PC-3 (cell line): ENCODE results near the gene SHE. TPM values are rescaled to one million over a fixed set of nuclear protein-coding genes. Genes with fewer than 3 reads are reported as not detected.

Experiments used
- ATAC-seq: fragments of 200-7000 bp; cut with Tn5 transposase; 2 replicates; pipeline ENCODE4 v1.9.1; 2020; ENCODE audit warnings: mild to moderate bottlenecking, moderate library complexity
- BruUV-seq: library from RNA; stranded (reverse); fragments of 400-500 nt; replicated peaks from 2 replicates; lab custom pipeline; 2021; lab: Mats Ljungman, UMichigan
- CTCF ChIA-PET: fragments of 300-600 bp; sonication (Branson Sonifier 250); formaldehyde crosslinking; loops from one replicate; lab custom pipeline; 2022; ENCODE audit warnings: antibody characterized with exemption; lab: Charles Lee
- POLR2A ChIA-PET: fragments of 300-600 bp; sonication (Branson Sonifier 250); formaldehyde crosslinking; loops from one replicate; lab custom pipeline; 2022; ENCODE audit warnings: antibody characterized with exemption; ENCODE audit not compliant: unreplicated experiment; lab: Charles Lee
- DNase-seq: peaks from one replicate; pipeline ENCODE4 v3.0.0-alpha.2; 2015
- H2AFZ ChIP-seq: fragments of 300-600 bp; sonication (generic); 2 replicates; pipeline ENCODE4 v1.6.0; 2016; ENCODE audit warnings: antibody characterized with exemption, low read length
- H3F3A ChIP-seq: fragments of 300-600 bp; sonication (generic); one replicate; pipeline ENCODE4 v1.6.0; 2017; ENCODE audit warnings: antibody characterized with exemption, low read length, control low read depth, mild to moderate bottlenecking; ENCODE audit not compliant: unreplicated experiment
- H3K27ac ChIP-seq: fragments of 300-600 bp; sonication (generic); 2 replicates; pipeline ENCODE4 v1.5.1; 2016; ENCODE audit warnings: mild to moderate bottlenecking, low read length
- H3K27me3 ChIP-seq: fragments of 300-600 bp; sonication (generic); 2 replicates; pipeline ENCODE4 v1.6.1; 2016; ENCODE audit warnings: low read length, mixed read lengths
- H3K36me3 ChIP-seq: fragments of 300-600 bp; sonication (generic); 2 replicates; pipeline ENCODE4 v1.6.1; 2016; ENCODE audit warnings: low read depth, mixed run types, low read length, mixed read lengths
- H3K4me1 ChIP-seq: fragments of 300-600 bp; sonication (generic); 2 replicates; pipeline ENCODE4 v1.5.1; 2016; ENCODE audit warnings: low read length; ENCODE audit not compliant: insufficient read depth
- H3K4me2 ChIP-seq: fragments of 300-600 bp; sonication (generic); 2 replicates; pipeline ENCODE4 v1.6.0; 2016; ENCODE audit warnings: low read length
- H3K4me3 ChIP-seq: fragments of 300-600 bp; sonication (generic); 2 replicates; pipeline ENCODE4 v1.5.1; 2016; ENCODE audit warnings: mild to moderate bottlenecking, low read length, mixed read lengths
- H3K79me2 ChIP-seq: fragments of 300-600 bp; sonication (generic); 2 replicates; pipeline ENCODE4 v1.6.1; 2017; ENCODE audit warnings: low read length, mixed read lengths
- H3K9ac ChIP-seq: fragments of 300-600 bp; sonication (generic); 2 replicates; pipeline ENCODE4 v1.6.0; 2016; ENCODE audit warnings: mild to moderate bottlenecking, low read length
- H3K9me2 ChIP-seq: fragments of 300-600 bp; sonication (generic); replicated peaks from 2 replicates; pipeline ENCODE4 v1.6.1; 2016; ENCODE audit warnings: mixed run types, low read length, mixed read lengths
- H3K9me3 ChIP-seq: fragments of 300-600 bp; sonication (generic); 2 replicates; pipeline ENCODE4 v1.6.1; 2016; ENCODE audit warnings: low read length, mixed read lengths
- H4K20me1 ChIP-seq: fragments of 300-600 bp; sonication (generic); 2 replicates; pipeline ENCODE4 v1.6.1; 2016; ENCODE audit warnings: low read length, mixed read lengths
- CTCF ChIP-seq: fragments of 300-600 bp; sonication (generic); conservative IDR thresholded peaks from 2 replicates; pipeline ENCODE4 v1.5.1; 2017; ENCODE audit warnings: antibody characterized with exemption, low read depth, mild to moderate bottlenecking, low read length
- EZH2 ChIP-seq: fragments of 300-600 bp; sonication (generic); IDR thresholded peaks from one replicate; pipeline ENCODE4 v1.6.1; 2017; ENCODE audit warnings: antibody characterized with exemption, mild to moderate bottlenecking, low read length; ENCODE audit not compliant: unreplicated experiment
- EZH2phosphoT487 ChIP-seq: fragments of 300-600 bp; sonication (generic); IDR thresholded peaks from 2 replicates; pipeline ENCODE4 v1.6.1; 2018; ENCODE audit warnings: mild to moderate bottlenecking, antibody characterized with exemption, low read length, borderline replicate concordance
- intact Hi-C: fragments of 100-400 bp; cut with micrococcal nuclease; formaldehyde crosslinking; loops from 2 replicates; pipeline ENCODE4 v1.9.0; 2023
- total RNA-seq: library from RNA; depleted of rRNA; stranded (reverse); fragments of >200 nt; gene quantifications from 2 replicates; pipeline ENCODE4 v1.2.3, GENCODE V29; 2014

SHE gene
- total RNA-seq, 1 experiment from 2014 or later, result not detected

- POLR2A ChIA-PET, result no interaction called here
- Histone ChIP-seq H3K4me3 (no peak overlapping the region), H3K4me1 (no peaks in the 10 kb centered on the region), H3K9ac (no peak overlapping the region), H2AFZ (no peak overlapping the region), H4K20me1 (0 out of 2 replicates have a peak, but pooled peaks cover 4% of the 10 kb centered on the region), H3K36me3 (peaks cover 37% of the 10 kb centered on the region), H3K9me3 (no peaks in the 10 kb centered on the region), H3K27ac (no peak overlapping the region), H3F3A (no peaks in the 10 kb centered on the region), H3K9me2 (no peaks in the 10 kb centered on the region), H3K27me3 (no peaks in the 10 kb centered on the region), H3K4me2 (no peak overlapping the region), H3K79me2 (no peaks in the 10 kb centered on the region)
- TF ChIP-seq EZH2phosphoT487, result no peak
- no peak for ATAC-seq
- CTCF ChIA-PET, result no interaction called here
- intact Hi-C loops, result no loop called here
- no peak for DNase-seq
- BruUV-seq, result no TSS peak
Measured at GRCh38 chr1:154548028-154548427, 45.8 kb upstream of the SHE start.

- no peaks in the 10 kb centered on the region for H3K79me2 ChIP-seq
- H3K27me3 ChIP-seq, result peaks cover 2% of the 10 kb centered on the region; the same call in 1 of the 2 replicates
- ChIA-PET CTCF (interaction anchor here (0.5 to 1.5 kb wide), 13 partner anchors 12 to 1949 kb away, joined by 3 to 30 read pairs (median 3); partner anchors contain the start of gene S100A16), POLR2A (no interaction called here)
- no peak overlapping the region for H2AFZ ChIP-seq
- no peak overlapping the region for H3K27ac ChIP-seq
- H3K4me1 ChIP-seq, result no peaks in the 10 kb centered on the region
- no peak overlapping the region for H3K4me2 ChIP-seq
- intact Hi-C loops, result no loop called here
- BruUV-seq, result no TSS peak
- no peak overlapping the region for H3K9ac ChIP-seq
- H4K20me1 ChIP-seq, result 0 out of 2 replicates have a peak, but pooled peaks cover 4% of the 10 kb centered on the region
- H3F3A ChIP-seq, result no peaks in the 10 kb centered on the region
- H3K9me2 ChIP-seq, result no peaks in the 10 kb centered on the region
- no peak for TF ChIP-seq EZH2phosphoT487
- no peak for TF ChIP-seq CTCF
- TF ChIP-seq EZH2, result no peak
- peaks cover 29% of the 10 kb centered on the region for H3K36me3 ChIP-seq
- no peak for DNase-seq
- no peaks in the 10 kb centered on the region for H3K9me3 ChIP-seq
- ATAC-seq, result no peak
- no peak overlapping the region for H3K4me3 ChIP-seq
Measured at GRCh38 chr1:154547105-154547732, 45.0 kb upstream of the SHE start.

GRCh38 chr1:154546264-154547063, 44.3 kb upstream of the SHE start:
- Histone ChIP-seq H3K27ac (no peak overlapping the region), H3K27me3 (peaks cover 9% of the 10 kb centered on the region), H4K20me1 (0 out of 2 replicates have a peak, but pooled peaks cover 4% of the 10 kb centered on the region), H3F3A (no peaks in the 10 kb centered on the region), H3K9me3 (no peaks in the 10 kb centered on the region), H3K79me2 (no peaks in the 10 kb centered on the region), H2AFZ (no peak overlapping the region), H3K9me2 (no peaks in the 10 kb centered on the region), H3K4me1 (no peaks in the 10 kb centered on the region), H3K36me3 (peaks cover 23% of the 10 kb centered on the region), H3K4me3 (no peak overlapping the region), H3K4me2 (no peak overlapping the region), H3K9ac (no peak overlapping the region)
- TF ChIP-seq CTCF (peak; percentile 72), EZH2phosphoT487 (no peak), EZH2 (no peak)
- POLR2A ChIA-PET, result no interaction called here
- CTCF ChIA-PET, result interaction anchor here (0.5 to 1.5 kb wide), 12 partner anchors 12 to 1950 kb away, joined by 3 to 30 read pairs (median 3); partner anchors contain the start of gene S100A16
- intact Hi-C loops, result loop anchor here (1.0 kb wide), 1 partner anchor 66 kb away; no protein-coding TSS in a partner anchor
- DNase-seq (peak; percentile 82), ATAC-seq (peak; percentile 96)
- no TSS peak for BruUV-seq
